Measurements from ENCODE around the gene F12. TPM values are rescaled to one million over a fixed set of nuclear protein-coding genes. Genes with fewer than 3 reads are reported as not detected.

Gene F12
- total RNA-seq, 1 donor from 2014 or later: 1.8 TPM

- Mint-ChIP-seq H3K4me1 (ENCODE audit: low read depth) (peaks cover 4% of the 10 kb centered on the region), H3K27ac (ENCODE audit: unreplicated experiment) (no peak overlapping the region), H3K4me3 (ENCODE audit: unreplicated experiment) (no peak overlapping the region), H3K36me3 (ENCODE audit: low read depth) (no peaks in the 10 kb centered on the region), H3K9me3 (ENCODE audit: low read depth) (peaks cover 2% of the 10 kb centered on the region), H3K27me3 (ENCODE audit: low read depth) (peaks cover 1% of the 10 kb centered on the region)
- TF ChIP-seq CTCF (IDR thresholded peaks at IDR 0.05): no peak
- no peak for DNase-seq (ENCODE audit: low spot score)
Observed at GRCh38 chr5:177359451-177359851, 49.9 kb downstream of the F12 start.

- Mint-ChIP-seq H3K27me3 (ENCODE audit: low read depth) (peaks cover 1% of the 10 kb centered on the region), H3K9me3 (ENCODE audit: low read depth) (peaks cover 2% of the 10 kb centered on the region), H3K4me3 (ENCODE audit: unreplicated experiment) (no peak overlapping the region), H3K36me3 (ENCODE audit: low read depth) (no peaks in the 10 kb centered on the region), H3K27ac (ENCODE audit: unreplicated experiment) (no peak overlapping the region), H3K4me1 (ENCODE audit: low read depth) (peaks cover 4% of the 10 kb centered on the region)
- no peak for DNase-seq (ENCODE audit: low spot score)
- no peak for TF ChIP-seq CTCF (IDR thresholded peaks at IDR 0.05)
Observed at GRCh38 chr5:177358370-177358819, 51.0 kb downstream of the F12 start.

- H3K27me3 Mint-ChIP-seq (ENCODE audit: low read depth): peaks cover 1% of the 10 kb centered on the region
- no peak within 1 kb of the TSS for H3K4me3 Mint-ChIP-seq (ENCODE audit: unreplicated experiment)
- H3K36me3 Mint-ChIP-seq (ENCODE audit: low read depth): no peaks in the 10 kb centered on the region
- peaks cover 2% of the 10 kb centered on the region for H3K9me3 Mint-ChIP-seq (ENCODE audit: low read depth)
- no peak for DNase-seq (ENCODE audit: low spot score)
- H3K27ac Mint-ChIP-seq (ENCODE audit: unreplicated experiment): peak within 1 kb of the TSS; percentile 10
- no peak for TF ChIP-seq CTCF (IDR thresholded peaks at IDR 0.05)
- H3K4me1 Mint-ChIP-seq (ENCODE audit: low read depth): peaks cover 4% of the 10 kb centered on the region
Observed at GRCh38 chr5:177357459-177358351, 51.7 kb downstream of the F12 start, which contains the start of gene RGS14. TSS of gene RGS14 (plus strand) at chr5:177357924. CDS start at chr5:177358025, 101 bp downstream.

- Mint-ChIP-seq H3K4me1 (ENCODE audit: low read depth) (peaks cover 7% of the 10 kb centered on the region), H3K9me3 (ENCODE audit: low read depth) (peaks cover 2% of the 10 kb centered on the region), H3K27me3 (ENCODE audit: low read depth) (peaks cover 1% of the 10 kb centered on the region), H3K36me3 (ENCODE audit: low read depth) (no peaks in the 10 kb centered on the region), H3K27ac (ENCODE audit: unreplicated experiment) (no peak overlapping the region), H3K4me3 (ENCODE audit: unreplicated experiment) (no peak overlapping the region)
- DNase-seq (ENCODE audit: low spot score): no peak
- TF ChIP-seq CTCF (IDR thresholded peaks at IDR 0.05): no peak
Observed at GRCh38 chr5:177357146-177357458, 52.3 kb downstream of the F12 start.

GRCh38 chr5:177356746-177357145, 52.6 kb downstream of the F12 start:
- Mint-ChIP-seq H3K9me3 (ENCODE audit: low read depth) (peaks cover 2% of the 10 kb centered on the region), H3K4me3 (ENCODE audit: unreplicated experiment) (no peak overlapping the region), H3K27ac (ENCODE audit: unreplicated experiment) (no peak overlapping the region), H3K27me3 (ENCODE audit: low read depth) (peaks cover 1% of the 10 kb centered on the region), H3K36me3 (ENCODE audit: low read depth) (no peaks in the 10 kb centered on the region), H3K4me1 (ENCODE audit: low read depth) (peaks cover 10% of the 10 kb centered on the region)
- no peak for TF ChIP-seq CTCF (IDR thresholded peaks at IDR 0.05)
- no peak for DNase-seq (ENCODE audit: low spot score)
